ENCODE results near the gene MYH13. TPM values are rescaled to one million over a fixed set of nuclear protein-coding genes. Genes with fewer than 3 reads are reported as not detected.

The MYH13 gene
- total RNA-seq, 2 experiments from 2014 or later, result not detected

DNA sequence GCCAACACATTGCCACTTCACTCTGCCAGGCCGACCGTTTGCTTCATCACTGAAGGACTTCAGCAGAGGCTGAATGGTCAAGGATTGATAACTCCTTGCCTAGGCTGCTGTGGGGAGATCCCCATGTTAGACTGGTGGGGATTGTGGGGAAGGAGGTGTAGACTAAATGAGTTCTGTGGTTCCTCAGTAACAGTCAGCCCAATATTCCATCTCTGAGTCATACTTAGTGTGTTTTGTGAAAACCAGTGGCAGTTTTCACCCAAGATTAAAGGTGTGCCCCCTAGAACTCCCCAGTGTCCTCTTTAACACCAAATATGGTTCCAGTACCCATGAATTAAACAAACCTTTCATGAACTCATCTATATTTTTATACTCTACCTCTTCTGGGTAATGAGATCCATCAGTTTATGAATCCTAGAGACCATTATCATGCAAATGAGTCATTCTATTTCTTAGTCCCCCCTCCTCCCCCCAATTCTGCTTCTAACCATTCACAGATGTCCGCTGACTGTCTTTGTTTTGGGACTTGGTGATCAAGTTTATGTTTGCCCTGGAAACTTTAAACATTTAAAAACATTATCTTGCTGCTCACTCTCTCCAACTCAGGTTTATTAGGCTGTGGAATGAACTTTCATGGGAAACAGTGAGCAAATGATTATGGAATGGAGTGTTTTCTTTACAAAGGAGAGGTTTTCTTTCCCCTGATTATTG lies 107.6 kb downstream of the MYH13 start:
- intact Hi-C loops (cut with micrococcal nuclease), result no loop called here
- Mint-ChIP-seq H3K27ac (no peak overlapping the region), H3K4me1 (ENCODE audit: low read depth) (no peaks in the 10 kb centered on the region)

GRCh38 chr17:10264051-10264450 lies 108.8 kb downstream of the MYH13 start:
- no peak overlapping the region for H3K4me3 Mint-ChIP-seq
- H3K4me1 Mint-ChIP-seq (ENCODE audit: low read depth), result no peaks in the 10 kb centered on the region
- DNase-seq, result no peak
- H3K36me3 Mint-ChIP-seq (ENCODE audit: low read depth), result no peaks in the 10 kb centered on the region
- ATAC-seq, result no peak
- no peak for TF ChIP-seq CTCF (IDR thresholded peaks at IDR 0.05)
- no peak overlapping the region for H3K27ac Mint-ChIP-seq
- peaks cover 5% of the 10 kb centered on the region for H3K27me3 Mint-ChIP-seq
- POLR2A ChIA-PET, result no interaction called here
- intact Hi-C loops (cut with micrococcal nuclease), result no loop called here
- CTCF ChIA-PET, result no interaction called here
- H3K9me3 Mint-ChIP-seq, result peaks cover 2% of the 10 kb centered on the region

More for the DNA sequence above, 107.6 kb downstream of the MYH13 start:
- no peak for TF ChIP-seq CTCF (IDR thresholded peaks at IDR 0.05)
- Mint-ChIP-seq H3K9me3 (peaks cover 2% of the 10 kb centered on the region), H3K4me3 (no peak overlapping the region), H3K27me3 (peaks cover 3% of the 10 kb centered on the region), H3K36me3 (ENCODE audit: low read depth) (no peaks in the 10 kb centered on the region)
- ATAC-seq (no peak), DNase-seq (no peak)
- ChIA-PET POLR2A (interaction anchor here (0.6 kb wide), 1 partner anchor 25 kb away, joined by 3 read pairs; no protein-coding TSS in a partner anchor), CTCF (no interaction called here)

- Mint-ChIP-seq H3K4me3 (no peak overlapping the region), H3K27ac (no peak overlapping the region), H3K36me3 (ENCODE audit: low read depth) (no peaks in the 10 kb centered on the region), H3K27me3 (peaks cover 9% of the 10 kb centered on the region), H3K4me1 (ENCODE audit: low read depth) (no peaks in the 10 kb centered on the region), H3K9me3 (peaks cover 2% of the 10 kb centered on the region)
- no peak for TF ChIP-seq CTCF (IDR thresholded peaks at IDR 0.05)
- POLR2A ChIA-PET, result no interaction called here
- ATAC-seq (no peak), DNase-seq (no peak)
- CTCF ChIA-PET, result interaction anchor here (1.2 kb wide), 1 partner anchor 37 kb away, joined by 3 read pairs; no protein-coding TSS in a partner anchor
- intact Hi-C loops (cut with micrococcal nuclease), result no loop called here
These were observed 110.4 kb downstream of the MYH13 start for GRCh38 chr17:10262451-10262850.

DNA sequence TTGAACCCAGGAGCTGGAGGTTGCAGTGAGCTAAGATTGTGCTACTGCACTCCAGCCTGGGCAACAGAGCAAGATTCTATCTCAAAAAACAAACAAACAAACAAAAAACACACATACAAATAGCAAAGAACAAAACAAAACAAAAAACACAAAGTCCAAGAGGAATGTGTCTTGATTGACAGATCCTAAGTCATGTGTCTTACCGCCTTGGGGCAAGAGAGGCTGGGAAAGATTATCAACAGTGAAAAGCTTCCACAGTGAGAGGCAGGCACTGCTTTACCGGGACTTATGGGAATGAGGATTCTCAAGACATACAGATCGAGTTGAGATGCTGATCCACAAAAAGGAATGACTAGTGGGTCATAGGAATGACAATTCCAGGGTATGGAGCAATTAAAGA lies 111.7 kb downstream of the MYH13 start:
- TF ChIP-seq CTCF (IDR thresholded peaks at IDR 0.05), result no peak
- ChIA-PET POLR2A (no interaction called here), CTCF (no interaction called here)
- Mint-ChIP-seq H3K27me3 (peaks cover 12% of the 10 kb centered on the region), H3K27ac (no peak overlapping the region), H3K36me3 (ENCODE audit: low read depth) (no peaks in the 10 kb centered on the region), H3K9me3 (peaks cover 2% of the 10 kb centered on the region), H3K4me1 (ENCODE audit: low read depth) (no peaks in the 10 kb centered on the region), H3K4me3 (no peak overlapping the region)
- intact Hi-C loops (cut with micrococcal nuclease), result no loop called here
- DNase-seq (no peak), ATAC-seq (no peak)

- H3K9me3 Mint-ChIP-seq, result no peaks in the 10 kb centered on the region
- ChIA-PET CTCF (no interaction called here), POLR2A (no interaction called here)
These were observed 121.4 kb downstream of the MYH13 start for GRCh38 chr17:10251212-10251948.

More at GRCh38 chr17:10251212-10251948, 121.4 kb downstream of the MYH13 start:
- Mint-ChIP-seq H3K27me3 (peaks cover 10% of the 10 kb centered on the region), H3K4me3 (no peak overlapping the region), H3K4me1 (ENCODE audit: low read depth) (peaks cover 8% of the 10 kb centered on the region), H3K36me3 (ENCODE audit: low read depth) (no peaks in the 10 kb centered on the region), H3K27ac (no peak overlapping the region)
- peak; percentile 37 for ATAC-seq
- intact Hi-C loops (cut with micrococcal nuclease), result no loop called here
- DNase-seq, result peak; percentile 4
- TF ChIP-seq CTCF (IDR thresholded peaks at IDR 0.05), result no peak
